Activated naive CD4-positive, alpha-beta T cell treated with anti-CD3 and anti-CD28 coated beads, Interleukin-2, amount 10 ng/mL, durations not matched to agents 7 days and 5 days (primary cell): ENCODE results near the gene PRKAR1A.
"Not testable (repeated sequence)": the region's sequence is repeated elsewhere in the genome, so short reads cannot be mapped to it uniquely, and the experiment has no call there.

Experiments
- CTCF ChIA-PET: fragments of 350-600 bp; sonication (Branson Sonifier 250); formaldehyde crosslinking; loops from one replicate; lab custom pipeline; 2021; ENCODE audit warnings: antibody characterized with exemption; lab: Charles Lee
- DNase-seq: peaks from one replicate; pipeline ENCODE4 v3.0.0-alpha.2; 2020
- H3K27ac Mint-ChIP-seq: one replicate; pipeline ENCODE4 v1.8.0; 2021; ENCODE audit warnings: mild to moderate bottlenecking, moderate library complexity, mixed read lengths
- H3K27me3 Mint-ChIP-seq: one replicate; pipeline ENCODE4 v1.8.0; 2021; ENCODE audit warnings: mild to moderate bottlenecking, mixed read lengths
- H3K36me3 Mint-ChIP-seq: one replicate; pipeline ENCODE4 v1.8.0; 2021; ENCODE audit warnings: mixed read lengths
- H3K4me1 Mint-ChIP-seq: one replicate; pipeline ENCODE4 v1.8.0; 2021; ENCODE audit warnings: mixed read lengths
- H3K4me3 Mint-ChIP-seq: one replicate; pipeline ENCODE4 v1.8.0; 2021; ENCODE audit warnings: mild to moderate bottlenecking, moderate library complexity, mixed read lengths
- H3K9me3 Mint-ChIP-seq: one replicate; pipeline ENCODE4 v1.8.0; 2021; ENCODE audit warnings: mixed read lengths

The PRKAR1A gene

GRCh38 chr17:68569346-68569745 lies 57.1 kb downstream of the PRKAR1A start:
- CTCF ChIA-PET, result no interaction called here
- no peaks in the 10 kb centered on the region for H3K9me3 Mint-ChIP-seq
- H3K4me1 Mint-ChIP-seq, result no peaks in the 10 kb centered on the region
- H3K4me3 Mint-ChIP-seq, result no peak overlapping the region
- no peaks in the 10 kb centered on the region for H3K36me3 Mint-ChIP-seq
- H3K27ac Mint-ChIP-seq, result no peak overlapping the region
- no peak for DNase-seq
- H3K27me3 Mint-ChIP-seq, result peaks cover 31% of the 10 kb centered on the region

- Mint-ChIP-seq H3K36me3 (no peaks in the 10 kb centered on the region), H3K4me1 (no peaks in the 10 kb centered on the region), H3K27ac (no peak overlapping the region), H3K27me3 (peaks cover 26% of the 10 kb centered on the region), H3K9me3 (no peaks in the 10 kb centered on the region), H3K4me3 (no peak overlapping the region)
- CTCF ChIA-PET, result interaction anchor here (0.6 kb wide), 1 partner anchor 9 kb away, joined by 3 read pairs; no protein-coding TSS in a partner anchor
- DNase-seq, result no peak
Observed at GRCh38 chr17:68570526-68570925, 58.3 kb downstream of the PRKAR1A start.

- Mint-ChIP-seq H3K9me3 (no peaks in the 10 kb centered on the region), H3K4me3 (no peak overlapping the region), H3K27ac (no peak overlapping the region), H3K4me1 (no peaks in the 10 kb centered on the region), H3K36me3 (no peaks in the 10 kb centered on the region), H3K27me3 (peaks cover 17% of the 10 kb centered on the region)
- no peak for DNase-seq
- CTCF ChIA-PET, result no interaction called here
Observed at GRCh38 chr17:68572138-68572842, 60.1 kb downstream of the PRKAR1A start.

GRCh38 chr17:68573338-68573737 lies 61.1 kb downstream of the PRKAR1A start:
- no peak overlapping the region for H3K4me3 Mint-ChIP-seq
- CTCF ChIA-PET, result no interaction called here
- H3K9me3 Mint-ChIP-seq, result no peaks in the 10 kb centered on the region
- DNase-seq, result no peak
- H3K4me1 Mint-ChIP-seq, result no peaks in the 10 kb centered on the region
- no peak overlapping the region for H3K27ac Mint-ChIP-seq
- no peaks in the 10 kb centered on the region for H3K36me3 Mint-ChIP-seq
- peaks cover 13% of the 10 kb centered on the region for H3K27me3 Mint-ChIP-seq

- CTCF ChIA-PET, result interaction anchor here (1.4 kb wide), 1 partner anchor 38 kb away, joined by 4 read pairs; no protein-coding TSS in a partner anchor
- Mint-ChIP-seq H3K27ac (no peak overlapping the region), H3K4me3 (no peak overlapping the region), H3K4me1 (no peaks in the 10 kb centered on the region), H3K36me3 (no peaks in the 10 kb centered on the region), H3K9me3 (no peaks in the 10 kb centered on the region), H3K27me3 (peaks cover 14% of the 10 kb centered on the region)
- DNase-seq, result no peak
Observed at GRCh38 chr17:68576137-68576536, 63.9 kb downstream of the PRKAR1A start.

GRCh38 chr17:68576811-68577496 lies 64.7 kb downstream of the PRKAR1A start:
- H3K36me3 Mint-ChIP-seq, result no peaks in the 10 kb centered on the region
- CTCF ChIA-PET, result interaction anchor here (1.4 kb wide), 1 partner anchor 37 kb away, joined by 4 read pairs; no protein-coding TSS in a partner anchor
- H3K4me1 Mint-ChIP-seq, result no peaks in the 10 kb centered on the region
- H3K27me3 Mint-ChIP-seq, result peaks cover 18% of the 10 kb centered on the region
- H3K9me3 Mint-ChIP-seq, result no peaks in the 10 kb centered on the region
- DNase-seq, result no peak
- H3K27ac Mint-ChIP-seq, result no peak overlapping the region
- H3K4me3 Mint-ChIP-seq, result no peak overlapping the region

GRCh38 chr17:68577497-68577821 lies 65.2 kb downstream of the PRKAR1A start:
- H3K27ac Mint-ChIP-seq, result no peak overlapping the region
- peaks cover 18% of the 10 kb centered on the region for H3K27me3 Mint-ChIP-seq
- no peaks in the 10 kb centered on the region for H3K36me3 Mint-ChIP-seq
- H3K4me1 Mint-ChIP-seq, result no peaks in the 10 kb centered on the region
- CTCF ChIA-PET, result interaction anchor here (1.4 kb wide), 1 partner anchor 36 kb away, joined by 4 read pairs; no protein-coding TSS in a partner anchor
- H3K4me3 Mint-ChIP-seq, result no peak overlapping the region
- no peak for DNase-seq
- no peaks in the 10 kb centered on the region for H3K9me3 Mint-ChIP-seq

- H3K4me1 Mint-ChIP-seq, result no peaks in the 10 kb centered on the region
- H3K4me3 Mint-ChIP-seq, result no peak overlapping the region
Observed at GRCh38 chr17:68578236-68578635, 66.0 kb downstream of the PRKAR1A start.

GRCh38 chr17:68579194-68579927 lies 67.1 kb downstream of the PRKAR1A start:
- H3K27ac Mint-ChIP-seq, result no peak overlapping the region
- CTCF ChIA-PET, result interaction anchor here (0.7 kb wide), 1 partner anchor 9 kb away, joined by 3 read pairs; no protein-coding TSS in a partner anchor
- H3K27me3 Mint-ChIP-seq, result peaks cover 9% of the 10 kb centered on the region
- no peaks in the 10 kb centered on the region for H3K36me3 Mint-ChIP-seq
- no peaks in the 10 kb centered on the region for H3K4me1 Mint-ChIP-seq
- H3K4me3 Mint-ChIP-seq, result no peak overlapping the region
- H3K9me3 Mint-ChIP-seq, result no peaks in the 10 kb centered on the region
- DNase-seq, result no peak

More at GRCh38 chr17:68578236-68578635, 66.0 kb downstream of the PRKAR1A start:
- no peak overlapping the region for H3K27ac Mint-ChIP-seq
- H3K36me3 Mint-ChIP-seq, result no peaks in the 10 kb centered on the region
- H3K9me3 Mint-ChIP-seq, result no peaks in the 10 kb centered on the region
- CTCF ChIA-PET, result no interaction called here
- DNase-seq, result no peak
- H3K27me3 Mint-ChIP-seq, result peaks cover 13% of the 10 kb centered on the region

- Mint-ChIP-seq H3K4me1 (no peaks in the 10 kb centered on the region), H3K36me3 (no peaks in the 10 kb centered on the region), H3K4me3 (no peak overlapping the region), H3K27me3 (peaks cover 9% of the 10 kb centered on the region), H3K27ac (no peak overlapping the region), H3K9me3 (no peaks in the 10 kb centered on the region)
- no peak for DNase-seq
- CTCF ChIA-PET, result no interaction called here
Observed at GRCh38 chr17:68580236-68580770, 68.1 kb downstream of the PRKAR1A start.

GRCh38 chr17:68581863-68582645 lies 69.8 kb downstream of the PRKAR1A start:
- H3K4me1 Mint-ChIP-seq, result no peaks in the 10 kb centered on the region
- no peaks in the 10 kb centered on the region for H3K9me3 Mint-ChIP-seq
- no peak overlapping the region for H3K27ac Mint-ChIP-seq
- peaks cover 17% of the 10 kb centered on the region for H3K27me3 Mint-ChIP-seq
- no peak overlapping the region for H3K4me3 Mint-ChIP-seq
- H3K36me3 Mint-ChIP-seq, result no peaks in the 10 kb centered on the region
- CTCF ChIA-PET, result no interaction called here
- no peak for DNase-seq

- H3K27ac Mint-ChIP-seq, DNase-seq, H3K4me1 Mint-ChIP-seq, H3K36me3 Mint-ChIP-seq, CTCF ChIA-PET, H3K9me3 Mint-ChIP-seq, H3K4me3 Mint-ChIP-seq: not testable (repeated sequence)
- peaks cover 21% of the 10 kb centered on the region for H3K27me3 Mint-ChIP-seq
Observed at GRCh38 chr17:68582867-68583266, 70.6 kb downstream of the PRKAR1A start.

- CTCF ChIA-PET, result no interaction called here
- no peak overlapping the region for H3K4me3 Mint-ChIP-seq
- H3K36me3 Mint-ChIP-seq, result no peaks in the 10 kb centered on the region
- H3K4me1 Mint-ChIP-seq, result no peaks in the 10 kb centered on the region
- H3K27me3 Mint-ChIP-seq, result peaks cover 25% of the 10 kb centered on the region
- no peaks in the 10 kb centered on the region for H3K9me3 Mint-ChIP-seq
- DNase-seq, result no peak
- no peak overlapping the region for H3K27ac Mint-ChIP-seq
Observed at GRCh38 chr17:68584581-68585303, 72.5 kb downstream of the PRKAR1A start.
